ENCODE results near the gene PTPRD.

Gene PTPRD

GRCh38 chr9:9170439-9171134 lies 1442.2 kb downstream of the PTPRD start:
- TF ChIP-seq CTCF (IDR thresholded peaks at IDR 0.05; ENCODE audit: control insufficient read depth, insufficient read depth, low read depth, low read length, missing control alignments) = no peak
- DNase-seq (ENCODE audit: low read depth) = no peak
- no peak overlapping the region for H3K4me3 ChIP-seq (ENCODE audit: control insufficient read depth, low read depth, low read length)

- no peak for DNase-seq (ENCODE audit: low read depth)
- no peak overlapping the region for H3K4me3 ChIP-seq (ENCODE audit: control insufficient read depth, low read depth, low read length)
- TF ChIP-seq CTCF (IDR thresholded peaks at IDR 0.05; ENCODE audit: control insufficient read depth, insufficient read depth, low read depth, low read length, missing control alignments) = no peak
Observed at GRCh38 chr9:9142001-9142400, 1470.8 kb downstream of the PTPRD start.

GRCh38 chr9:9133526-9133925 lies 1479.3 kb downstream of the PTPRD start:
- DNase-seq (ENCODE audit: low read depth) = no peak
- TF ChIP-seq CTCF (IDR thresholded peaks at IDR 0.05; ENCODE audit: control insufficient read depth, insufficient read depth, low read depth, low read length, missing control alignments) = no peak
- no peak overlapping the region for H3K4me3 ChIP-seq (ENCODE audit: control insufficient read depth, low read depth, low read length)

GRCh38 chr9:9124616-9125015 lies 1488.2 kb downstream of the PTPRD start:
- TF ChIP-seq CTCF (IDR thresholded peaks at IDR 0.05; ENCODE audit: control insufficient read depth, insufficient read depth, low read depth, low read length, missing control alignments) = no peak
- DNase-seq (ENCODE audit: low read depth) = no peak
- no peak overlapping the region for H3K4me3 ChIP-seq (ENCODE audit: control insufficient read depth, low read depth, low read length)

GRCh38 chr9:9122230-9122875 lies 1490.4 kb downstream of the PTPRD start:
- no peak for DNase-seq (ENCODE audit: low read depth)
- no peak for TF ChIP-seq CTCF (IDR thresholded peaks at IDR 0.05; ENCODE audit: control insufficient read depth, insufficient read depth, low read depth, low read length, missing control alignments)
- no peak overlapping the region for H3K4me3 ChIP-seq (ENCODE audit: control insufficient read depth, low read depth, low read length)

- no peak for DNase-seq (ENCODE audit: low read depth)
- no peak overlapping the region for H3K4me3 ChIP-seq (ENCODE audit: control insufficient read depth, low read depth, low read length)
- no peak for TF ChIP-seq CTCF (IDR thresholded peaks at IDR 0.05; ENCODE audit: control insufficient read depth, insufficient read depth, low read depth, low read length, missing control alignments)
Observed at GRCh38 chr9:9117866-9118265, 1494.9 kb downstream of the PTPRD start.
